Gastrocnemius medialis (tissue), 4 donors: Measurements from ENCODE around the gene STAP2.

Experiments used
- POLR2A ChIP-seq, 2 donors: fragments of 450-650 bp; IDR thresholded peaks; one replicate each; pipeline ENCODE4 v1.6.1; 2017; ENCODE audit warnings: antibody characterized with exemption in 2 of 2, mild to moderate bottlenecking in 2 of 2, moderate library complexity in 2 of 2
- TF ChIP-seq, protein P1 (sequence below), 5 experiments: fragments of 450-650 bp in 3 of 5; fragments of 200-600 bp in 2 of 5; sonication (generic) in 2 of 5; IDR thresholded peaks in 4 of 5; conservative IDR thresholded peaks in 1 of 5; 1 replicate in 4 of 5; 2 replicates in 1 of 5; pipeline ENCODE4 v1.5.1; 2016 to 2019; ENCODE audit warnings: antibody characterized with exemption in 5 of 5, mild to moderate bottlenecking in 3 of 5, moderate library complexity in 3 of 5

DNA sequence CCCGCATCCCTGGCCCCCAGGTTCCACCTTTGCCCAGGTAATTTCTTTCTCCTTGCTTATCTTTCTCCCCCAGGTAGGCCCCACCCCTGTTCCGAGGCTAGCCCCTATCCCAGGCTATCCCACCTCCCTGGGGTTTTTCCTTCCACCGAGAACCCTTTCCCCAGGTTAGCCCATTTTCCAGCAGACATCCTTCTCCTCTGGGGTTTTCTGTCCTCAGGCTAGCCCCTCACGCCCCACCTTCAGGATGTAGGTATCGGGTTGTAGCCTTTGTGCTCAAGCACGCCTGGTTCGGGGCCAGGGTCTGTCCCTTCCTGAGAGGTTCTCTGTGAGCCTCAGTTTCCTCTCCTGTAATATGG, 33.4 kb downstream of the STAP2 start:
- TF ChIP-seq, protein P1, sequence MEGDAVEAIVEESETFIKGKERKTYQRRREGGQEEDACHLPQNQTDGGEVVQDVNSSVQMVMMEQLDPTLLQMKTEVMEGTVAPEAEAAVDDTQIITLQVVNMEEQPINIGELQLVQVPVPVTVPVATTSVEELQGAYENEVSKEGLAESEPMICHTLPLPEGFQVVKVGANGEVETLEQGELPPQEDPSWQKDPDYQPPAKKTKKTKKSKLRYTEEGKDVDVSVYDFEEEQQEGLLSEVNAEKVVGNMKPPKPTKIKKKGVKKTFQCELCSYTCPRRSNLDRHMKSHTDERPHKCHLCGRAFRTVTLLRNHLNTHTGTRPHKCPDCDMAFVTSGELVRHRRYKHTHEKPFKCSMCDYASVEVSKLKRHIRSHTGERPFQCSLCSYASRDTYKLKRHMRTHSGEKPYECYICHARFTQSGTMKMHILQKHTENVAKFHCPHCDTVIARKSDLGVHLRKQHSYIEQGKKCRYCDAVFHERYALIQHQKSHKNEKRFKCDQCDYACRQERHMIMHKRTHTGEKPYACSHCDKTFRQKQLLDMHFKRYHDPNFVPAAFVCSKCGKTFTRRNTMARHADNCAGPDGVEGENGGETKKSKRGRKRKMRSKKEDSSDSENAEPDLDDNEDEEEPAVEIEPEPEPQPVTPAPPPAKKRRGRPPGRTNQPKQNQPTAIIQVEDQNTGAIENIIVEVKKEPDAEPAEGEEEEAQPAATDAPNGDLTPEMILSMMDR (IDR thresholded peaks at IDR 0.05 in 4 of 5, conservative IDR thresholded peaks at IDR 0.05 in 1 of 5): no peak
- TF ChIP-seq POLR2A (IDR thresholded peaks at IDR 0.05): no peak
